HG02885 (cell line): Measurements from ENCODE around the gene TBX5.
"Not testable (repeated sequence)": the region's sequence is repeated elsewhere in the genome, so short reads cannot be mapped to it uniquely, and the experiment has no call there.

ENCODE experiments used
- ATAC-seq: cut with Tn5 transposase; IDR thresholded peaks from one replicate; pipeline ENCODE4 v1.9.1; 2021; ENCODE audit warnings: mild to moderate bottlenecking; ENCODE audit not compliant: unreplicated experiment, poor library complexity

Gene TBX5

DNA sequence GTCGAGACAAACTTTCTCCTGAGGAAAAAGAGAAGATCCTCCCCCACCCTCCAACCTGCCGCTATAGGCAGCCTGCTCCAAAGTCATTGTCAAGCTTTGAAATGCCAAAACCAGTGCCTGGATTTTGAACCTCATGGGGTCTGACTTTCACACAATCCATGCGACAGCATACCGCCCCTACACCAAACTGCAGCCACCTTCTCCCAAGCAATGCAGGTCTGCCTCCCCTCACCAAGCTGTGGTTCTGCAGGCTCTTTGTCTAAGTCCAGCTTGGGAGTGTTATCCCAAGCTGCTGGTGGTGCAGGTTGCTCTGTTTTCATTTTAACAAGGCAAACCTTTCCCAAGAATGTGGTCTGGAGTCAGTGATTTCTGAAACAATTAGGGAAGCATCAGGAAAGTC, 12.4 kb downstream of the TBX5 start:
- ATAC-seq, result no peak

DNA sequence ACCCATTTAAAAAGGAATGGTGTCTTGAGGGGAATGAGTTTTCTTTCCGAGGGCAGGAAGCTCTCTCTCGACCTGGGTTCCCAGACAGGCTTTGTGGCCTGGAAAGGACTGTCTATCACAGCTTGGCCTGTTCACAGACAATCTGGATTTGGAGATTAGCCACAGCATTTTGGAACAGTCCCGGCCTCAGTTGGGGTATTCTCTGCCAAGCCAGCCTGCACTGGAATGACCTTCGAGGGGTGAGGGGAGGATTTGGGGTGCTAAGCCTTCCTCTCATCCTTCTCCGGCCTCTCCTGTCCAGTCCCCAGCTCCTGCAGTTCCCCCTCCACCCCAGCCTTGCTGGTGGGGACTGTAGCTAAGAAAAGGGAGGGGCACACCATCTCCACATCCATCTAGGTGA, 13.0 kb downstream of the TBX5 start:
- no peak for ATAC-seq

- no peak for ATAC-seq
Measured at GRCh38 chr12:114391088-114391487, 14.9 kb downstream of the TBX5 start.

- ATAC-seq, result no peak
Measured at GRCh38 chr12:114384739-114385138, 21.2 kb downstream of the TBX5 start.

- ATAC-seq, result no peak
Measured at GRCh38 chr12:114381177-114381576, 24.8 kb downstream of the TBX5 start.

DNA sequence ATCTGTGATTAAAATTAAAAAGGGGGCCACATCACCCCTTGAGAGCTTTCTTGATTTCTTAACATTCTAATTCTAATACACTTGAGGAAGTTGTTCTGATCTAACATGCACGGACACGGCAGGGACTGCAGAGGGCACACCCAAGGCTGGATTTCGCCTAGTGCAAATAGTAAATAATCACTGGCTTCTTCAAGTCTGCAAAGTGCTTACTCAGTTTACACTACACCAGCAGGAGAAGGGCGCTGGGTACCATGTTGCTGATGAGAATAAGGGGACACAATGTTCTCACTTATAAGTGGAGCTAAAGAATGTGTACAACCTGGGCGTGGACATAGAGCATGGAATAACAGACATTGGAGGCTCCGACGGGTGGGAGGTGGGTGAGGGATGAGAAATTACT, 34.2 kb downstream of the TBX5 start:
- ATAC-seq, result no peak

DNA sequence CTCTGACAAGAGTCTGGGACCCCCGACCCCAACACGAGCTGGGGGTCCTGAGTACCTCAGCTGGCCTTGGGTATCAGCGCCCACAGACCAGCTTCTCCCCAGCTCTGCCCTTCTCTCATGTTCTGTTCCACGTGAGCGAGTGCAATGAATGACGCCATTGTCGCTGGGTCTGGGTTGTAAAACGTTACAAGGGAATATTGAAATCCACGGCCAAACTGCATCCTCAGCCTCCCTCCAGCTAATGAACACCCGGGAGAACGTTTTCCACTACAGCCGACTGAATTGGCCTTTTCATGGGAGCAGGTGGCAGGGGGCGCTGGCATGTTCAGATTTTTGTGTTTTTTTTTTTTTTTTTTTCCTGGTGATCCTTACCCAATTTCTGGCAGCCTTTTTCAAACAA, 34.7 kb downstream of the TBX5 start:
- no peak for ATAC-seq

DNA sequence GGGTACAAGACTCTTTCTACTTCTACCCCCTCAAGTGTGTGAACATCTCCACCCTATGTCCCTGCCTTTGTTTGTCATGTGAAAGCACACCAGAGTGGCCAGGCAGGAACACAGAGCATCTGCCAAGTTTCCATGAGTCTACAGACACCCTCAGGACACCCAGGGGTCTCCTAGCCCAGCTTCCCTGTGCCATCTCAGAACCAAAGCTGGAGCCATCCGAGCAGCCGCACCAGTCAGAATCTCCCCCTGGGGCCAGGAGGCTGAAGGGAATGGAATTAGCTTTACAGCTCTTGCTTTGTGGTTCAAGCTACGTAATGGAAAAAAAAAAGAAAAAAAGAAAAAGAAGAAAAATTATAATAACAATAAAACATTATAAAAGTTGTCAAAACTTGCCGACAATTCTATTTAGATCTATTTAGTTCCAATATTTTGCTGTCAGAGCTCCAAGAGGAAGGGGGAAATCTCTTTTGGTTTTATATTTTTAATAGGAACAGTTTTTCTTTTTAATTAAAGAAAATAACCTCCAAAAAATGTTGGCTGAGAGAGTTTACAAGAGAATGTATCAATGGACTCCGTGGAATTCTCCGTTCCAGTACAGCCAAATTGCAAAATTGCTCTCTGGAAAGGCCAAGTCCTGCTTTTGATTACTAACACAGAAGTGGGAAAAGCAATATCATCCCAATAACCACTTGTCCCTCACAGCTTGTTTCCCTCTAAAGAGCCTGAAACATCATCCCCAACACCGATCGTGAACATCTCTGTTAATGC, 37.1 kb downstream of the TBX5 start:
- no peak for ATAC-seq

GRCh38 chr12:114361992-114362391, 44.0 kb downstream of the TBX5 start:
- no peak for ATAC-seq

DNA sequence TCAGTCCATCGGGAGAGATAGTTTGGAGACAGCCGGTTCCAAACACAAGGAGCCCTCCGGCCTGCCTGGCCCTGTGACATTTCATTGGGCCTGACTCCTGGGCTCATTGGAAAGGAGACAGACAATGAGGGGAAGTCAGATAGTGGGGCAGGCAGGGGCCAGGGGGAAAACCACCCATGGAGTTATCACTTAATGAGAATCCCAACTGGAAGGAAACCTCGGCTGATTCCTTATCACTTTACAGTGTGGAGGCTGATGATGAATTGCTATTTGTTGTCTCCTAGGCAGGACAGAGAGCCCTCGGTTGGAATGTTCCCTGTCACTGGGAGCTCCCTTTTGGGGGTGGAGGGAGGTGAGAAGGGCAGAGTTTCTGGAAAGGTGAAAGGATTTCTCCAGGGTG, 44.4 kb downstream of the TBX5 start:
- no peak for ATAC-seq

DNA sequence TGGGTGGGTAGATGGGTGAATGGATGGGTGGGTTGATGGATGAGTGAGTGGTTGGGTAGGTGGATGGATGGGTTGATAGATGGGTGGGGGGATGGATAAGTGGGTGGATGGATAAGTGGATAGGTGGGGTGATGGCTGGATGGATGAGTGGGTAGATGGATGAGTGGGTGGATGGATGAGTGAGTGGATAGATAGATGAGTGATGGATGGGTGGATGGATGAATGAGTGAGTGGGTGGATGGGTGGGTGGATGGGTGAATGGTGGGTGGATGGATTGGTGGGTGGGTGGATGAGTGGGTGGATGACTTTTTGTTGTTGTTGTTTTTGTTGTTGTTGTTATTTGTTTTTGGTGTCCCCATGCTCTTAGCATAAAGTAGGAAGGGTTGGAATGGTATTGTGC, 45.5 kb downstream of the TBX5 start:
- ATAC-seq, result no peak

DNA sequence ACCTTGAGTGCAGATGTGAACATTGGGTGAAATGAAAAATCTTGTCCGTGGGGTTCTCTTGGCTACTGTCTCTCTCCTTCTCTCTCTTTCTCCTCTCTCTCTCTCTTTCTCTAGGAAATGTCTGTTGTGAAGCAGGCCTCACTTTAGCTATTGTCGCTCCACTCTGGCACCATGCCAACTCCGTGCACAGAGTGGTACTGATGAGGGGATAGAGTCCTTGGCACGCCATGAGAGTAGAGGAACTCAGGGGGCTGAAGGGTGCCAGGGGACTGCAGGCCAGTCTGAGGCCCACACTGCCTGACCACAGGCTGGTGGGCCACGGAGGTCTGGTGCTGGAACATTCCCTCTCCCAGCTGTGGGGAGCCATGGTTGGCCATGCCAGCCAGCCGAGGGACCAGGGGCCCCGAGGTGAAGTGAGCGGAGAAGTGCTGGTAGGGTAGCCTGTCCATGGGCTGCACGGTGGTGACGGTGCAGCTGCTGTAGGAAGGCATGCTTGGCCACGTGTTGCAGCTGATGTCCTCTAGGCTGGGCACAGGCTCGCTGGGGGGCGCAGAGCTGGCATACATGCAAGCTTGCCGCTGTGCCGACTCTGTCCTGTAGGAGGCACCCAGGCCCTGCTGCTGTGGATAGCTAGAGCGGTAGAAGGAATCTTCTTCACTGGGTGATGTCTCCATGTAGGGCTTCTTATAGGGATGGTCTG, 50.4 kb downstream of the TBX5 start:
- no peak for ATAC-seq

GRCh38 chr12:114349239-114349638, 56.7 kb downstream of the TBX5 start:
- ATAC-seq, result not testable (repeated sequence)

- no peak for ATAC-seq
Measured at GRCh38 chr12:114347861-114348260, 58.1 kb downstream of the TBX5 start.

DNA sequence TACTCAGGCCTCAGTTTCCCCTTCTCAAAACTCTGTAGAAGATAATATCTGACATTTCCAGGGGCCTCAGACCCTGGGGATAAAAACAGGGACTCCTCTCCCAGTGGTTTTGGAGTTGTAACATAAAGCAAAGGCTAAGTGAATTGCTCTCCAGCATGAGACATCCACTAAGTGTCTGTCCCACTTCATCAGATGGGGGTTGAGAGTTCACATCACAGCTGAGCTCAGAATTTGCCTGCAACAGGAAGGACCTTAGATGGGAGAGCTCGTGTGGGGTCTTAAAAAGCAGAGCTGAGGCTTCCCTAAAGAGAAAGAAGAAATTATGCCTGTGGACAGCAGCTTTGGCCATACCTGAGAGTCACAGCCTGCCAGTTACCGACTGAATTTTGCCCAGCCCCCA, 61.1 kb downstream of the TBX5 start:
- no peak for ATAC-seq

DNA sequence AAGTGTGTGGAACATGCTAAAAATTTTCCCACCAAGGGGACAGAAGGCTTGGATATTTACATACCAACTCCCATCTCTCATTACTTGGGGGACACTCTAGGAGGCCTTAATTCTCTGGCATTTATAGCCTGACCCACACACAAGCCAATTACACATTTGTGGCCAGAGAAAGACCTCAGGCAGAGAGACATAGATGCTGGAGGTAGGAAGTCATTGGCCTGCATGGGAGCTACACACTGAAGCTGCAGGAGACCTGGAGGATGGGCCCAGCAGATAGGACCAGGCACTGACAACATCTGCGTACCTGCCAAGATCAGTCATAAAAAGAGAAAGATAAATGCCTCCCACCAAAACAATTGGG, 61.7 kb downstream of the TBX5 start:
- ATAC-seq, result no peak

DNA sequence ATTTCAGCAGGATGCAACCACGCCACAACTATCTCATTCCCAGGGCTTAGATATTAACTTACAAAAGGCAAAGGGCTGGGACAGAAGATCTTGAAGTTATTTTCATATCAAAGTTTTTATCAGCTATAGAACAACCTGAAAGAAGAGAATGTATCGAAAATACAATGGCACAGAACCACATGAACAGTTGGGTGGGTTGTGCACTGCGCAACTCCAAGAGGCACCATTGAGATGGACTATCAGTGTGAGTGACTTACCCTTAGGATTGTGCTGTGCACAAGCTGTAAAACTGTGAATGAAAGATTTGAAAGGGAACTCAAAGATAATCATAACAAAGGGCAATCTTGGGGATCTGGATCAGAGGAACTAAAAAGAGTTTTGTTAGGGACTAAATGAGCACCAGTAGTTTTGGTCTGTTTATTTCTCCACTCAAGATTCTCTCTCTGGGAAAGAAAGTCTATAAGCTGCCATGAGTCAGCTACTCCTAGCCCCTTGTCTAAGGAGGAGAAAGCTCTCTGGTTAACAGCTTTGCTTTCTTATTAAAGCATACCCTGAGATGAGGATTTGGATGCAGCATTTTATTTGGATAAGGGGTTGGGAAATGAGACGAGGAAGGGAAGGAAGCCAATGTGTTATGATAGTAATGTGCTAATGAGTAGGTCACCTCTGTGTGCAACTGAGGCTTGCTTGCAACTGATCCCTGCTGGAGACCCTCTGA, 62.2 kb downstream of the TBX5 start:
- ATAC-seq, result no peak

- no peak for ATAC-seq
Measured at GRCh38 chr12:114342656-114343055, 63.3 kb downstream of the TBX5 start.

DNA sequence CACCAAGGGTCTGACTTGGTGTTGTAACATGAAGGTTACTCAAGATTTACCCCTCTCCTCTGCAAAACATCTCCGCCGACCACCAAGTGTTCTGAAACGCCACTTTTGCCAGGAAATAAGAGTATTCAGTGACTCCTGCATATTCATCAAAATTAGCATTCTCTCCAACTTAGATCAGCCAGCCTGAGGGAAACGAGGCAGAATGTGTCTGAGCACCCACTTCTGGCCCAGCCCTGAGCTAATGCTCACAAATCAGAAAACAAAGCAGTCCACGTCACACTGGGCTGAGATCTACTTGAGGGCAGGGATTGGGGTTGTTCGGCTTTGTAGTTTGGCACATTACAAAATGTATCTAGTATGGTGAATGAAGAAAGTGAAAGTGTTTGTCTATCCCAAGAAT, 64.3 kb downstream of the TBX5 start:
- ATAC-seq, result no peak

DNA sequence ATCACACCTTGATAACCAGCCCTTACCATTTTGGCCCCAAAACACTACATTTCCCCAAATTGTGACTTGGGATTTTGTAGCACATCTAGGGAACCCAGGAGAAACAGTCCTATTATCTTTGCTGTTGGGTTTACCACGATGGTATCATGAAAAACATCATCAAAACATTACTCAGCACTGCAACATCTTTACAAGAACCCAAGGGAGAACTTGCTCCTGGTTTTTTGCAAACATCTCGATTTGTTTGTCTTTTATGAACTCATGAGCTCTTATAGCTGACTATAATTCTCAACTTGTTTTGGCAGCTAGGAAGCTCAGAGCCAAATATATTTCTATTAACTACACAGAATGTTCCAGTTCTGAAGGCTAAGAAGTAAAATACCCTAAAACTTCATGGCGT, 65.7 kb downstream of the TBX5 start:
- ATAC-seq, result no peak

DNA sequence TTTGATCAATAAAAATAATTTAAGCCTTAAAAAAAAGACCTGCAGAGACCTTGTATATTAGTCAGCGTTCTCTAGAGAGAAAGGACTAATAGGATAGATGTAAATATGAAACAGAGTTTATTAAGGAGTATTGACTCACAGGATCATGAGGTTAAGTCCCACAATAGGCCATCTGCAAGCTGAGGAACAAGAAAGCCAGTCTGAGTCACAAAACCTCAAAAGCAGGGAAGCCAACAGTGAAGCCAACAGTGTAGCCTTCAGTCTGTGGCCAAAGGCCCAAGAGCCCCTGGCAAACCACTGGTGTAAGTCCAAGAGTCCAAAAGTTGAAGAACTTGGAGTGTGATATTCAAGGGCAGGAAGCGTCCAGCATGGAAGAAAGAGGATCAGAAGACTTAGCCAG, 66.3 kb downstream of the TBX5 start:
- no peak for ATAC-seq

DNA sequence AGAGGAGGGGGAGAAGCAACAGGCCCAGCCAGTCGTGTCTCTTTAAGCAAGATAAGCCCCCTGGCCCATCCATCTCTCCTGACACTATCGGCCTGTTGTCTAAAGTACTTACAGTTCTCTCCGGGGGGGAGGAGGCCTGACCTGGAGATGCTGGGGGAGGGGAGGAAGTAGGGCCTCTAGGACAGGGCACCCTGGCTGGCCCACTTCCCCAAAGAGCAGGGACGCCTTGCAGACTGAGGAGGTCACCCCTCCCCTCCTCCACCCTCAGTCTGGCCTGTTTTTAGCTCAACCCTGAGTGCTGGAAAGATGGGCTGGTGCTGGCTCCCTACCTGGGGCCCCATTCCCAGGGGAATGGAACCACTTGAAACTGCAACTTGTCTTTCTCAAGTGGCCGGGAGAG, 70.3 kb downstream of the TBX5 start:
- ATAC-seq, result no peak
